ENCODE measurements around the gene RFPL1.

GRCh38 chr22:29447906-29448305 lies 9.5 kb downstream of the RFPL1 start:
- no peak for TF ChIP-seq POLR2AphosphoS5 (IDR thresholded peaks at IDR 0.05; ENCODE audit: low read depth)
- no peak for TF ChIP-seq CTCF (IDR thresholded peaks at IDR 0.05; ENCODE audit: insufficient read depth, low read length)

Data from HL-60 (cell line).